ENCODE data around the gene KRTAP10-2.
A peak's percentile ranks its signal among the peaks of the same experiment; 100 is the strongest.

Gene KRTAP10-2

DNA sequence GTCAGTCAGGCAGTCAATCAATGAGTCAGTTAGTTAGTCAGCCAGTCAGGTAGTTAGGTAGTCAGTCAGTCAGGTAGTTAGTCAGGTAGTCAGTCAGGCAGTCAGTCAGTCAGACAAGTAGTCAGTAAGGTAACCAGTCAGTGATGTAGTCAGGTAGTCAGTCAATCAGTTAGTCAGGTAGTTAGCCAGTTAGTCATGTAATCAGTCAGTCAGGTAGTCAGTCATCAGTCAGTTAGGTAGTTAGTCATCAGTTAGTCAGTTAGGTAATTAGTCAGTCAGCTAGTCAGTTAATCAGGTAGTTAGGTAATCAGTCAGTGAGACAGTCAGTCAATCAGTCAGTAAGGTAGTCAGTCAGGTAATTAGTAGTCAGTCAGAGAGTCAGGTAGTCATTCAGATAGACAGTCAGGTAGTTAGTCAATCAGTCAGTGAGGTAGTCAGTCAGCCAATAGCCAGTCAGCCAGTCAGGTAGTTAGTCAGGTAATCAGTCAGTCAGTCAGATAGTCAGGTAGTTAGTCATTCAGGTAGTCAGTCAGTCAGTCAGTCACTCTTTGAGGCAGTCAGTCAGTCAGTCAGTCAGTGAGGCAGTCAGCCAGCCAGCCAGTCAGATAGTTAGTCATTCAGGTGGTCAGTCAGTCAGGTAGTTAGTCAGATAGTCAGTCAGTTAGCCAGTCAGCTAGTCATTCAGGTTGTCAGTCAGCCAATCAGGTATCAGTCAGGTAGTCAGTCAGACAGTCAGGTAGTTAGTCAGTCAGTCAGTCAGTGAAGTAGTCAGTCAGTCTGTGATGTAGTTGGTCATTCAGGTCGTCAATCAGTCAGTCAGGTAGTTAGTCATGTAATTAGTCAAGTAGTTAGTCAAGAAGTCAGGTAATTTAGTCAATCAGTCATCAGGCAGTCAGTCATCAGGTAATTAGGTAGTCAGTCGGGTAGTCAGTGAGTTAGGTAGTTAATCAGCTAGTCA, 26.6 kb downstream of the KRTAP10-2 start:
- no peak for DNase-seq

DNA sequence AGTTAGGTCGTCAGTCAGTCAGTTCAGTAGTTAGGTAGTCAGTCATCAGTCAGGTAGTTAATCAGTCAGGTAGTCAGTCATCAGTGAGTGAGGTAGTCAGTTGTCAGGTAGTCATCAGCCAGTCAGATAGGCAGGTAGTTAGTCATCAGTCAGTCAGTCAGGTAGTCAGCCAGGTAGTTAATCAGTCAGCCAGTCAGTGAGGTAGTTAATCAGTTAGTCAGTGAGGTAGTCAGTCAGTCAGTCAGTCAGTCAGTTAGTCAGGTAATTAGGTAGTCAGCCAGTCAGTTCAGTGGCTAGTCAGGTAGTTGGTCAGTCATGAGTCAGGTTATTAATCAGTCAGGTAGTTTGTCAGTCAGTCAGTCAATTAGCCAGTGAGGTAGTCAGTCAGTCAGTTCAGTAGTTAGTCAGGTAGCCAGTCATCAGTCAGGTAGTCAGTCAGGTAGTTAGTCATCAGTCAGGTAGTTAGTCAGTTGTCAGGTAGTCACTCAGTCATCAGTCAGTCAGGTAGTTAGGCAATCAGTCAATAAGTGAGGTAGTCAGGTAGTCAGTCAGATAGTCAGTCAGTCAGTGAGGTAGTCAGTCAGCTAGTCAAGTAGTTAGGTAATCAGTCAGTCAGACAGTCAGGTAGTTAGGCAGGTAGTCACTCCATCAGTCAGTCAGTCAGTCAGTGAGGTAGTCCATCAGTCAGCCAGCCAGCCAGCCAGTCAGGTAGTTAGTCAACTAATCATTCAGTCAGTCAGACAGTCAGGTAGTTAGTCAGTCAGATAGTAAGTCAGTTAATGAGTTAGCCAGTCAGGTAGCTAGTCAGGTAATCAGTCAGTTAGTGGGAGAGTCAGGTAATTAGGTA, 27.5 kb downstream of the KRTAP10-2 start:
- DNase-seq: no peak

DNA sequence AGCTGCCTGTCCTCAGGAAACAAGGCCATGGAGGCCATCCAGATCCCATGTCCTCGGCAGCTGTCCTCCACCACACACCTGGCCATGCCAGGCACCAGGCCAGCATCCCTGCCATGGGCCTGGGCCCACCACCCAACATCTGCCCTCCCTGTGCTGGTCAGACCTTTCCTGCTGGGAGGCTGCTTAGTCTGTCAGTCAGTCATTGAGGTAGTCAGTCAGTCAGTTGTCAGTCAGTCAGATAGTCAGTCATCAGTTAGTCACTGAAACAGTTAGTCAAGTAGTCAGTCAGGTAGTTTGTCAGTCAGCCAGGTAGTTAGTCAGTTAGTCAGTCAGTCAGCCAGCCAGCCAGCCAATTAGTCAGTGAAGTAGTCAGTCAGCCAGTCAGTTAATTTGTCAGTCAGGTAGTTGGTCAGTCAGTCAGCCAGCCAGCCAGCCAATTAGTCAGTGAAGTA, 28.5 kb downstream of the KRTAP10-2 start:
- DNase-seq: peak; percentile 27

DNA sequence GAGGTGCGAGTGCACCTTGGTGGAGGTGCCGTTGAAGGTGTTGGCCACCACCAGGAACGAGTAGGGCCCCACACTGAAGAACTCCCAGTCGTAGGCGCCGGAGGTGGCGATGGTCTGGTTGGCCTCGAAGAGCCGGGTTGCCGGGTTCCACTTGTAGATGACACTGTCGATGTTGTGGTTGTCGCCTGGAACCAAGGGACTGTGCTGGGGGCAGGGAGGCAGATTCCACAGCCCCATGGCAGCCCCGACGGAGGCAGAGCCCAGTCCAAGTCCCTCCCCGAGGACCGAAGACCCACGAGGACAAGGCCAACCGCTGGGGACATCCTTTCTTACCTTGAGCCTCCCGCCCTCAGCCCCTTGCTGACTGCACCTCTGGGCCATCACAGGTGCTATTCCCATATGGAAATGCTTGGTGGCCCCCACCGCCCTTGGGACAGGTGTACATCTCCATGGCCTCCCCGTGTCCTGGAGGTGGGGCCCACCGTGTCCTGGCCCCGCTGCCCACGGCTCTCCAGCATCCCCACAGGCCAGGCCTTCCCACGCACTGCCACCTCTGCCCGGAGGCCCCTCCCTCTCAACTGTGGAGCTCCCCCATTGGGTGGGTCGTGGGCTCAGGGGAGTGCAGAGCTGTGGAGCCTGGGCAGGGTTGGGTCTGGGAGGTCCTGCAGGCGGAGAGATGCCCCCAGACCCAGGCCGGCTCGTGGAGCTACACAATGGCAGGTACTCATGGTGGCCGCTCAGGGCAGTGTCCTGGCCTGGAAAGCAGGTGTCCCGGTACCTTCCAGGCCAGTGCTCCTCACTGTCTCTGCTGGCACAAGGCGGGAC, 29.2 kb downstream of the KRTAP10-2 start:
- DNase-seq: no peak

DNA sequence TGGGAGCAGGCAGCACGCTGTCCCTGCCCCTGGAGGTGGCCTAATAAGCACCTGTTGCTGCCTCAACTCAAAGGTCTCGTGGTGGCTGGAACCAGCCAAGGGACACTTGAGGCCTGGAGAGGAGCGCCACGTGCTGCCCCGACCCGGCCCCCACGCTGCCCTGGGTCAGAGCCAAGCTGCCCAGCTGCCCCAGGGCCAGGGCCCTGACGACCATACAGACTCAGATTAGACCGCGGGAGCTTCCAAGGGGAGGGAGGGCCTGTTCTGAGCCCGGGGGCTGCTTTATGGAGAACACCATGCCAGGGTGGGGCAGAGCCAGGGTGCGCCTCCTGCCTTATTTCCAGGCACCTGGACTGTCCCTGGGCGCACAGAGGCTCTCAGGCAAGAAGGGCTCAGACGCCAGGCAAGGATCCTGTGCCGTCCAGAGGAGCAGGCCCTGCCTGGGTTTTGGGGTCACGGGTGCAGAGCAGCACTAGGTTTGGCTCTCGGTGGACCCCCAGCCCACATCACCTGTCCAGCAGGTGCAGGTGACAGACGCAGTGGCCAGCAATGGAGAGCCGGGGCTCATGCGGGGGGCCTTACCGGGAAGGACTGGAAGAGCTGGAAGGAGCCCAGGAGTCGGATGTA, 29.9 kb downstream of the KRTAP10-2 start:
- no peak for DNase-seq

DNA sequence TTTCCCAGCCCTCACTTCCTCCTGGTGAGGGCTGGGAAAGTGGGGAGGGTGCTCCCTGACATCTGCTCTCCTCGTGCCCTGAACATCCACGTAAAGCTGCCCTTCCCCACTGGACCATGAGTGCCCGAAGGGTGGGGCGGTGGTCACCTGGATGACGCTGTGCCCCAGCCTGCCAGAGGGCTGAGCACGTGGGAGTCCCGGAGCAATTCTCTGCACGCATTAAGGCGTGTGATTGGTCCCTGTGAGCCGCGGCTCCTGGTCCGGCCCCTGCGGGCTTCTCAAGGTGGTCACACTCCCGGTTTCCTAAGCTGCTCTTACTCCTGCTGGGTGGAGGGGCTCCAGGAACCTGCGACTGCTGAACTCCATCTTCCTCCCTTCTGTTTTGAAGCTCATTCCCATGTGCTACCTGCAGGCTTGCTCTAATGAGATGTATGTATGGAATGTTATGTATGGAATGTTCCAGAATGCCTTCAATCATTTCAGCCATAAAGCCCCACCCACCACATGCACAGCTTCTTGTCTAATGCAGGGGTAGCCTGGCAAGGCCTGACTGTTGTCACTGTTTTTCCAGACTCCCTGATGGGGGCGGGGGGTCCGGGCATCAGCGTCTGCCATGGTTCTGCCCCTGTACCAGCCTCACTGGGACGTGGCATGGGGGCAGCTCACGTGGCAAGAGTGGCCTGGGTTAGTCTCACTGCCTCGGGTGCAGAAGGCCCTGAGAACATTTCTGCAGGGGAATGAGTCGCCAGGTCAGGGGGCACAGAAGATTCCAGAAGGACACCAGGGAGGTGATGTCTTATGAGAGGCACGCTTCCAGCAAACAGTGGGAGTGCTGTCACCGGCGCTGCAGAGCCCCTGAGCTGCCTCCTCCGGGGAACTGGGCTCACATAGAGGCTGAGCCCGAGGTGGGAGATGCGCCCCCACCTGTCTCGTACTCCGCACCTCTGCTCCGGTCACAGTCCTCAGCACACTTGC, 30.7 kb downstream of the KRTAP10-2 start:
- DNase-seq: no peak

DNA sequence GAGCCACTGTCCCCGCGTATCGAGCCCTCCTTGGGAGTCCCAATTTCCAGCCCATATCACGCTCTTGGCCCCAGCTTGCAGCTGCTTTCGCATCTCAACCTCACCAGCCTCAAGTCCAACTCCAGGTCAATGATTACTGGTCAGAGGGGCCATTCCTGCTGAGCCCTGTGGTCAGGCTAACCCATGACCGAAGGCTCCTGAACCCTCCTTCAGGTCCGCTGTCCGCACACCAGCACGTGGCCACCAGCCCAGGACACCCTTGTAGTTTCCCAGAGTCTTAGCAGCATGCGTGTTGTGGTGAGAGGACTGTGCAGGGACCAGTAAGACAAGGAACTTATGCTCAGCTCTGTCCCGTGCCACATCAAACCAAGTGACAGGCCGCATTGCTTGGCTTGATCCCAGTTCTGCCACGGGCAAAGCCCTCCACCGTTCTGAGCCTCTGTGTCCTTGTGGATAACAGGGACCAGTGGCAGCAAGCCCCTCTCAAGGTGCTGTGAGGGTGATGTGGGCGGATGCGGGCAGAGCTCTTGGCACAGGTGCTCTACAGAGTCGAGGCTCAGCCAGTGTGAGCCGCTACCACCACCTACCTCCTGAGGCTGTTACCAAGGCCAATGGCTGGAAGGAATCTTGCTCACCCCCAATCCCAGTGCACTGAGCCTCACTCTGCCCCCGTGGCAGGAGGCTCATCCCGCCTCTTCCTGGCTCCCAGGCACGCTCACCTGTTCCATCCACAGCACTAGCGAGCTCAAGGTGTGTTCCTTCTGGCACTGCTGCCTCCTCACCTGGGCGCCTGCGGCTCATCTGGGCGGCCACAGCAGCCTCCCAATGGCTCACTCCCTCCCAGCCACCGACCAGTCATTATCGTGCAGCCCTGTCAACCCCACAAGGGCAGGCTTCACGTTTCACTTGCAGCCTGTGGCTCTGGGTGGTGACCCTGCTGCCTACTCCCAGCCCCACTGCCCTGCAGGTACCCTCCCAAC, 31.7 kb downstream of the KRTAP10-2 start:
- no peak for DNase-seq

DNA sequence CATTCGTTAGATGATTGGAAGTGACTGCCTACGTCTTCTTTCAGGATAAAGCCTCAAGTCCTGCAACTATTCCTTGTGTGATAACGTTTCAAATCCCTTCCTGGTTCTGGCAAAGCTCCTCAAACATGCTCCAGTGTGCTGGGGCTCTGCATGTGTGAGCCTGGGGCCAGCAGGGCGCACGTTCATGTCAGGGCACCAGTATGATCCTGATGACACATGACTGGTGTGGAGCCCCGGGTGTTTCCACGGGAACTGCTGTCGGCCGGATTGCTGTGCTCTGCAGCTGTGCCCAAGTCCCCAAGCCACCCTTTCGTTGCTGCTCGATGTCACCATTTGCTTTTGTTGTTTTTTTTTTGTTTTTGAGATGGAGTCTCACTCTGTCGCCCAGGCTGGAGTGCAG, 32.6 kb downstream of the KRTAP10-2 start:
- DNase-seq: no peak

DNA sequence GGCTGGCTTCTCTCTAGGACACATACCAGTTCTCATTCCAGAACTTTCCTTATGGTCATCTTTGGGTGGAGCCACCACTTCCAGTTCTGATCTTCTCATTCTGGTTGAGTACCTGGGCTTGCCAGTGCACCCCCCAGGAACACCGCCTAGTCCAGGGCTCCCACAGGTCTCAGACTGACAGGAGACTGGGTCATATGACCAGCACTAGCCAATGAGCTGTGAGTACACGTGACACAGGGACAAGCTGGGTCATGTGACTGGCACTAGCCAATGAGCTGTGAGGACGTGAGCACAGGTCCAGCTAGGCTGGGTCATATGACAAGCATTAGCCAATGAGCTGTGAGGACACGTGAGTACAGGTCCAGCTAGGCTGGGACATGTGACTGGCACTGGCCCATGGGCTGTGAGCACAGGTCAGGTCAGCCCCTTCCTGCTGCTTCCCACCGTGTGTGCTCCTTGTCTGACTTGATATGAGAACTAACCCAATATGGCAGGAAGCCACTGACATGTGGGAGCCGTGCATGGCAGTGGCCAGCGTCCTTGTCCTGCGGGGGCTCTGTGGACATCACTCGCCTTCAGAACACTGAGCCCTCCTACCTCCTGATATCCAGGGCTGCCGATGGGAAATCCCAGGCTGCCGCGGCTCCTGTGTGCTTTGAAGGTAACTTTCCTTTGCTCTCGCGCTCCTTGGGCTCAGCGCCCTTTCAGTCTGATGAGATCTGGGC, 34.0 kb downstream of the KRTAP10-2 start:
- peak; percentile 98 for DNase-seq

DNA sequence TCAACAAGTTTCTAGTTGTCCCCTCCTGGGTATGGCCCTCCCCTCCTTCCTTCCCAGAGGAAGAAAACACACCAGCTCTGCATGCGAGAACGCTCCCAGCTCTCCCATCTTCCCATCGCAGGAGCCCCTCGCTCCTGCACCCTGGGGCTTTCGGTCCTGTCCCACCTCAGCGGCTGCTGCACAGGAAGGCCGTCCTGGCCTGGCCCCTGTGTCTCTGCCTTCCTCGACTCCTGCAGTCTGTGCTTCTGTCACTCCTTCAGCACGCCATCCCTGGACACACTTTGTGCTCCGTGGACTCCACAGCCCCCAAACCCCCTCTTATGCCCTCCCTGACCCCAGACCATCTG, 34.5 kb downstream of the KRTAP10-2 start:
- DNase-seq: no peak

DNA sequence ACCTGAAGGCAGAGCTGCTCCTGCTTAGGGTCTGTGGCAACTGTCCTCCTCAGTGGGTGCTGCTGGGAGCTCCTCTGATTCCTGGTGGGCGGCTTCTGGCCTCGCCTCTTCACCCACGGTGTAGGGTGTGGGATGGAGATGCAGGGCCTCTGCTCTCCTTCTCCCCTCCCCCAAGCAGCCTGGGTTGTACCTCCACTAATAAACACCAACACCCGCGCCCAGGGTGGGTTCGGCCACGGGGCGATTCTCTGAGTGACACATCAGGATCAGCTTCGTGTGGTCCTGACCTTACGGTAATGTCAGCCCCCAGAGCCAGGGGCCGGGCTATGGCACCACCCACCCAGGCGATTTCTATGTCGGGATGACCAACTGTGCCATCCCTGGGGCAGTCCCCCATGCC, 35.0 kb downstream of the KRTAP10-2 start:
- no peak for DNase-seq

DNA sequence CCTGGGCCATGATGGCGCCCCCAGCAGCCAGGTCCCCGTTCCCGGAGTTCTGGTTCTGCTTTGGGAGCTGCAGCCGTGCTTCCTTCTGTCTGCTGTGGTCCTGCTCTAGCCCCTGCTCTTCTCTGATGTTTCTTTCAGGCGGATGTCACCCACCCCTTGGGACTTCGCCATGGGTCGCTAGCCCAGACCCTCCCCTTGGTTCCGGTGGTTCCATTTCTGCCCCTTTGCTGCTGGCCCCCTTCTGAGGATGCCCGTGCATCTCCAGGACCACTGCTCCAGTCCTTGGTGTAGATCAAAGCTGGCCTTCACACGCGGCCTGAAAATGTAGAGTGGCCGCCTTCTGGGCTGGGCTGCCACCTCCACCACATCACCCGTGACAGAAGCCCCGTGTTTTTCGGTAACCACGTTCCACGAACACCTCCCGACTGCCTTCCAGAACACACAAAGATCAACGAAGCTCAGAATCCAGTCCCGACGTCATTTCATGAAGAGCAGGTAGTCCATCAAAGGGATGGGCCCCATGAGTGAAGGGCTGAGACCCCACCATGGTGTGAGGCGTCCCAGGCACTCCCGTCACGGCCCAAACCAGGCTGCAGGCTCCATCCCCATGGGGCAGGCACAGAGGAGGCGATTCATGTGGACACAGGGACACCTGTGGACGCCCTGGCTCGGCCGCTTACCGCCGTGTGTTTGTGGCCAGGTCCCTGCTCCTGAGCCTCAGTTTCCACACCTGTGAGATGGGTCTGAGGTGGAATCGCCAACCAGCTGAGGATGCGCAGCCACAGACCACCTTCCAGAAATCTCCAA, 35.7 kb downstream of the KRTAP10-2 start:
- no peak for DNase-seq

DNA sequence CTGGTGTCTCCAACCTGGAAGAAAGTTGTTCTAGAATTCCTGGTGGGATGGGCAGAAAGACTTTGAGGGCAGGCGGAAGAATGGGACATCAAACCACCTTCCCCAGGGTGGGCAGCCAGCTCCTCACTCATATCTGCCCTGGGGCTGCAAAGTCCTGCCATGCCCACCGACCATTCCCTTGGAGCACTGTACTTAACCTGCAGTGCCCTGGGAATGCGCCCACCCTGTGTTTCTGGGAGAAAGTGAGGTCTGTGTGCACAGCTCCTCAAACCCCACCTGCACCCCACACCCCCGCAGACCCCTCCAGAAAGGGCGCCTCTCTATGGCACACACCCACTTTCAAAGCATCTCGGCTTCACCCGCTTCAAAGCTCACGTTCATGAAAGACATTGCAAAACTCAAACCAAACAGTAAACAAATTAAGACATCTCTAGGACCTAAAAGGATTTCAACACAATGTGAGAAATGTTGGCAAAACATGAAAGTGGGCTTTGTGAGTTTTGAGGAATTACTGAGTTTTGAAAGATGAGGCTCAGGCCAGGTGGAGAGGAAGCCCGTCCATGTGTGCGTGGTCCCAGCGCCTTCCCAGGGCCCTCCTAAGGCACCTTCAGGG, 36.5 kb downstream of the KRTAP10-2 start:
- DNase-seq: no peak

DNA sequence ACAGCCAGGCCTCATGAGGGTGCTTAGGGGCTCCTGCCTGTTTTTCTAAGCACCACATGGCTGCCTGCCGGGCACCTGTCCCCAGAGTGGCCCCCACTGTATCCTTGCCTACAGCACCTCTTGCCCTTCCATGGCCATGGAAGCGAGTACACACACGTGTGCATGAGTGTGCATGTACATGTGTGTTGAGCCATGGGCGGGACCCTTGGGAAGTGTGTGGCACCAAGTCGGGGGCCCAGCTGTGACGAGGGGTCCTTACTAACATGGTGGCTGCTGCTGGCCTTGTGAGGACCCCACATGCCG, 37.1 kb downstream of the KRTAP10-2 start:
- no peak for DNase-seq

DNA sequence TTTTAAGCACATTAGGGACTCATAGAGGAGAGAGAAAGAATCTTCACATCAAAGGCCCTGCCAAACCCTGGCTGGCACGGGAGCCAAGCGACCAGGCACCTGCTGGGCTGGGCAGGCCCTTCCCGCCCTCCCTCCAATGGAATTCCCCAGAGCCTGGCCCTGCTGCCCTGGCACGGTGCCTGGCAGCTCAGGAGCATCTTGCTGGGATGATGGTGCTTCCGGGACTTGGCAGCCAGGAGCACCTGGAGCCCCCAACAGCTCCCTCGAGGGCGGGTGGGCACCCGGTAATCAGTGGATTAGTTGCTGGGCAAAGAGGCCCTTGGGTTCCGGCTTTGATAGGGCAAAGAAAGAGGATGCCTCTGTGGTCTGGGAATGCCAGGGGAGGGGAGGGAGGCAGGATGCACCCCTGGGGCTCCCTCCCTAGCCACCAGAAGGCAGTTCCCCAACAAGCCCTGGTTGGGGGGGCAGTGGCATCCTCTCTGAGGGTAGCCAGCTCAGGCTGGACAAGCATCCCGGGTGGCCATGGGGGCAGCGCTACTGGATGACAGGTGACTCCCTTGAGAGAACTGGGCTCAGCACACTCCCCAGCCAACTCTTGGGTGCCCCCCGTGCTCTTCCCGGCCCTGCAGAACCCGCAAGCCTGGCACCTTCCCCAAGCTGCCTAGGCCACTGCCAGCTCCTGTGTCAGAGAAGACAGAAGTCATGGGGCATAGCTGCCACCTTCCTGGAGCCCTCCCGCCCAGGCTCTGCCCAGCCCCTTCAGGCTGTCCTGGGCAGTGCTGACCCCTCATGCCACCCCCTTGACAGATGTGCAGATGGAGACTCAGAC, 37.7 kb downstream of the KRTAP10-2 start:
- peak; percentile 89 for DNase-seq

DNA sequence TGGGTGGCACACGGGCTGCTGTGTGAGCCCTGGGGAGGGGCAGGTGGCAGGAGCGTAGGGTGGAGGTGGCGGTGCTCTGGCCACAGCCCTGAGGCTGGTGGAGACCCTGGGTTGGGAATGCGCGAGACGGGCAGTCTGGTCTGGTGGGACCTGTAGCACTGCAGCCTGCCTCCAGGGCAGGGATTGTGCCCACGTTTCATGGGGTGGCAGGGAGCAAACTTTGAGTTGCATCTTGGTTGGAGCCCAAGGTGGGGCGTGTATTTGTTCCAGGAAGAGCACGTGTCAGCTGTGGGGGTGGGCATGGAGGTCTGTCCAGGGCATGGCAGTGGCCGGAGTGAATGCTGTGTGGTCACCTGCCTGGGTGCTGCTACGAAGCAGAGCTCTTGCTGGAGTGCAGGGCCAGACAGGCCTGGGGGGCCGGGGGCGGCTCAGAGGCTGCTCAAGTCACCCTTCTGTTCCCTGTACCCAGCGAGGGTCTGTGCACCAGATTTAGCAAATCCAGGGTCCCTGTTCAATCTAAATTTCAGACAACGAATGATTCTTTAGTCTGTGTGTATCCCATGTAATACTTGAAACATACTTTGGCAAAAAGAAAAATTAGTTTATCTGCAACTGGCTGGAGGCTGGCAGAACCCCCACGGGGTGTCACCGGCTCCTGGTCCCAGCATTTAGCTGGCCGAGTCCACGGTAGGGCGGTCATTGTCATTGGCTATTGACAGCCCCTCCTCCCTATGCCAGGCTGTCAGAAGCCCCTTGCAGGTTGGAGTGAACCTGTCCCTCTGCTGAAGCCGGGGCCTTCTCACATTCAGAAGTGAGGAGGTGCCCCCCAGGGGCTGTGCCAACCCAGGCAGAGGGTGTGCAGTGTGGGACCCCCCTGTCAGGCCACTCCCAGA, 38.6 kb downstream of the KRTAP10-2 start:
- no peak for DNase-seq
